ENCODE data around the gene TMEM154.

TMEM154 gene

DNA sequence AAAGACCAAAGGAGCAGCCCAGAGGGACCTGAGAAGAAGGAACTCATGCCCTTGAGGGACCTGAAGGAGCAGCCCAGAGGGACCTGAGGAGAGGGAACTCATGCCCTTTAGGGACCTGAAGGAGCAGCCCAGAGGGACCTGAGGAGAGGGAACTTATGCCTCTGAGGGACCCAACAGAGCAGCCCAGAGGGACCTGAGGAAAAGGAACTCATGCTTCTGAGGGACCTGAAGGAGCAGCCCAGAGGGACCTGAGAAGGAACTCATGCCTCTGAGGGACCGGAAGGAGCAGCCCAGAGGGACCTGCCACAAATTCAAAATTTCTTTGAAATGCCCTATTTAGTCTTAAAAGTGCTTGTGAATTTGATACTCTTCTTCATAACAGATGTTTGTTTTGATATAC is 48.5 kb upstream of the TMEM154 start:
- no peak for TF ChIP-seq ZFP30 (CRISPR knock-in tag; IDR thresholded peaks at IDR 0.05)
- no peak for TF ChIP-seq ZNF565 (CRISPR knock-in tag; conservative IDR thresholded peaks at IDR 0.05; ENCODE audit: low read depth)
- TF ChIP-seq, protein P1, sequence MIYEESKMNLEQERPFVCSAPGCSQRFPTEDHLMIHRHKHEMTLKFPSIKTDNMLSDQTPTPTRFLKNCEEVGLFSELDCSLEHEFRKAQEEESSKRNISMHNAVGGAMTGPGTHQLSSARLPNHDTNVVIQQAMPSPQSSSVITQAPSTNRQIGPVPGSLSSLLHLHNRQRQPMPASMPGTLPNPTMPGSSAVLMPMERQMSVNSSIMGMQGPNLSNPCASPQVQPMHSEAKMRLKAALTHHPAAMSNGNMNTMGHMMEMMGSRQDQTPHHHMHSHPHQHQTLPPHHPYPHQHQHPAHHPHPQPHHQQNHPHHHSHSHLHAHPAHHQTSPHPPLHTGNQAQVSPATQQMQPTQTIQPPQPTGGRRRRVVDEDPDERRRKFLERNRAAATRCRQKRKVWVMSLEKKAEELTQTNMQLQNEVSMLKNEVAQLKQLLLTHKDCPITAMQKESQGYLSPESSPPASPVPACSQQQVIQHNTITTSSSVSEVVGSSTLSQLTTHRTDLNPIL (CRISPR knock-in tag; IDR thresholded peaks at IDR 0.05; ENCODE audit: low read depth), result no peak
- TF ChIP-seq SNAI2 (CRISPR knock-in tag; IDR thresholded peaks at IDR 0.05), result no peak
- TF ChIP-seq, protein P2, sequence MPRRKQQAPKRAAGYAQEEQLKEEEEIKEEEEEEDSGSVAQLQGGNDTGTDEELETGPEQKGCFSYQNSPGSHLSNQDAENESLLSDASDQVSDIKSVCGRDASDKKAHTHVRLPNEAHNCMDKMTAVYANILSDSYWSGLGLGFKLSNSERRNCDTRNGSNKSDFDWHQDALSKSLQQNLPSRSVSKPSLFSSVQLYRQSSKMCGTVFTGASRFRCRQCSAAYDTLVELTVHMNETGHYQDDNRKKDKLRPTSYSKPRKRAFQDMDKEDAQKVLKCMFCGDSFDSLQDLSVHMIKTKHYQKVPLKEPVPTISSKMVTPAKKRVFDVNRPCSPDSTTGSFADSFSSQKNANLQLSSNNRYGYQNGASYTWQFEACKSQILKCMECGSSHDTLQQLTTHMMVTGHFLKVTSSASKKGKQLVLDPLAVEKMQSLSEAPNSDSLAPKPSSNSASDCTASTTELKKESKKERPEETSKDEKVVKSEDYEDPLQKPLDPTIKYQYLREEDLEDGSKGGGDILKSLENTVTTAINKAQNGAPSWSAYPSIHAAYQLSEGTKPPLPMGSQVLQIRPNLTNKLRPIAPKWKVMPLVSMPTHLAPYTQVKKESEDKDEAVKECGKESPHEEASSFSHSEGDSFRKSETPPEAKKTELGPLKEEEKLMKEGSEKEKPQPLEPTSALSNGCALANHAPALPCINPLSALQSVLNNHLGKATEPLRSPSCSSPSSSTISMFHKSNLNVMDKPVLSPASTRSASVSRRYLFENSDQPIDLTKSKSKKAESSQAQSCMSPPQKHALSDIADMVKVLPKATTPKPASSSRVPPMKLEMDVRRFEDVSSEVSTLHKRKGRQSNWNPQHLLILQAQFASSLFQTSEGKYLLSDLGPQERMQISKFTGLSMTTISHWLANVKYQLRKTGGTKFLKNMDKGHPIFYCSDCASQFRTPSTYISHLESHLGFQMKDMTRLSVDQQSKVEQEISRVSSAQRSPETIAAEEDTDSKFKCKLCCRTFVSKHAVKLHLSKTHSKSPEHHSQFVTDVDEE (CRISPR knock-in tag; IDR thresholded peaks at IDR 0.05), result no peak
- no peak for TF ChIP-seq TCF4 (CRISPR knock-in tag; IDR thresholded peaks at IDR 0.05; ENCODE audit: borderline replicate concordance)
- no peak for TF ChIP-seq PPARA (CRISPR knock-in tag; IDR thresholded peaks at IDR 0.05; ENCODE audit: borderline replicate concordance)
- no peak for TF ChIP-seq ZNF70 (CRISPR knock-in tag; IDR thresholded peaks at IDR 0.05)
- no peak for TF ChIP-seq ZC3H10 (CRISPR knock-in tag; IDR thresholded peaks at IDR 0.05)
- TF ChIP-seq ISL1 (CRISPR knock-in tag; IDR thresholded peaks at IDR 0.05), result no peak
- ATAC-seq, result no peak

DNA sequence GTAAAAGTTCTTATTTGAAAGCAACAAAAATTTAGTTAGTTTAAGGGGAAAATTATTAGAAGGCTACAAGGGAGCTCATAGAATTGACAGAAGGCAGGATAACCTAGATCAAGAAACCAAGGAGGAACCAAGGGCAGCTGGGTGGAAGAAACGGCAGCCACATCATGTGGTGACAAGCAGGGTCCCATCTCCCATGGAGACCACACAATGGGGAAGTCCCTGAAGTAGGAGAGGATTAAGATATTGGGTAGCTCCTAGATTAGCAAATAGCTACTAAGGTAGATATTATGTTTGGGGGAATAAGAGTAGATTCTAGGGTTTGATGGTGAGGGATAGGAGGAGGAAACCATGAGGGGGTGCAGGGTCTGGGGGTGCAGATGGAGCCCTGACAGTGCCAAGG is 48.0 kb upstream of the TMEM154 start:
- no peak for ATAC-seq
- TF ChIP-seq ZC3H10 (CRISPR knock-in tag; IDR thresholded peaks at IDR 0.05), result no peak
- TF ChIP-seq TOX (CRISPR knock-in tag; IDR thresholded peaks at IDR 0.05; ENCODE audit: borderline replicate concordance), result no peak
- TF ChIP-seq, protein P2 (CRISPR knock-in tag; IDR thresholded peaks at IDR 0.05), result no peak
- TF ChIP-seq GLIS3 (CRISPR knock-in tag; IDR thresholded peaks at IDR 0.05), result no peak
- TF ChIP-seq OSR1 (CRISPR knock-in tag; IDR thresholded peaks at IDR 0.05), result no peak
- TF ChIP-seq ZFP30 (CRISPR knock-in tag; IDR thresholded peaks at IDR 0.05), result no peak
- TF ChIP-seq ARNTL (CRISPR knock-in tag; IDR thresholded peaks at IDR 0.05; ENCODE audit: borderline replicate concordance, low read depth), result no peak

DNA sequence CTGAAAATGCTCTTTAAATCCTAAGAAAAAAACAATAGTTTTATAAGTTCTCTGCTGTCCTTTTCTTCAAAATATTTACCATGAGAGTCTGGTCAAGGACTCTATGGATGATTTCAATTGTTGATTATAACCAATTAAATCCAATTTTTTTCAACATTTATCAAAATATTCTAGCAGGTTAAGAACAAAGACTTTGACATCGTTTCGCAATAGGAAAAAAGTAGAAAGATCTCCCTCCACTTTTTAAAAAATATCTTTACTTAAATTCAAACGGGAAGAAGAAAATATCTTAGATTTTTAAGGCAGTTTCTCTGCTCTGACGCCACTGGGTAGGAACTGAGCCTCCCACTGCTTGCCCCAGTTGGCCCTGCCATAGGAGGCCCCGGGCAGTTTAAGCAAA is 44.7 kb upstream of the TMEM154 start:
- TF ChIP-seq SNAI2 (CRISPR knock-in tag; IDR thresholded peaks at IDR 0.05) (no peak), ZNF8 (CRISPR knock-in tag; IDR thresholded peaks at IDR 0.05) (no peak), TOX (CRISPR knock-in tag; IDR thresholded peaks at IDR 0.05; ENCODE audit: borderline replicate concordance) (no peak), BACH2 (CRISPR knock-in tag; IDR thresholded peaks at IDR 0.05; ENCODE audit: borderline replicate concordance) (no peak), ZFP30 (CRISPR knock-in tag; IDR thresholded peaks at IDR 0.05) (no peak), ZC3H10 (CRISPR knock-in tag; IDR thresholded peaks at IDR 0.05) (no peak), TCF4 (CRISPR knock-in tag; IDR thresholded peaks at IDR 0.05; ENCODE audit: borderline replicate concordance) (no peak), ISL1 (CRISPR knock-in tag; IDR thresholded peaks at IDR 0.05) (no peak)
- TF ChIP-seq, protein P3, sequence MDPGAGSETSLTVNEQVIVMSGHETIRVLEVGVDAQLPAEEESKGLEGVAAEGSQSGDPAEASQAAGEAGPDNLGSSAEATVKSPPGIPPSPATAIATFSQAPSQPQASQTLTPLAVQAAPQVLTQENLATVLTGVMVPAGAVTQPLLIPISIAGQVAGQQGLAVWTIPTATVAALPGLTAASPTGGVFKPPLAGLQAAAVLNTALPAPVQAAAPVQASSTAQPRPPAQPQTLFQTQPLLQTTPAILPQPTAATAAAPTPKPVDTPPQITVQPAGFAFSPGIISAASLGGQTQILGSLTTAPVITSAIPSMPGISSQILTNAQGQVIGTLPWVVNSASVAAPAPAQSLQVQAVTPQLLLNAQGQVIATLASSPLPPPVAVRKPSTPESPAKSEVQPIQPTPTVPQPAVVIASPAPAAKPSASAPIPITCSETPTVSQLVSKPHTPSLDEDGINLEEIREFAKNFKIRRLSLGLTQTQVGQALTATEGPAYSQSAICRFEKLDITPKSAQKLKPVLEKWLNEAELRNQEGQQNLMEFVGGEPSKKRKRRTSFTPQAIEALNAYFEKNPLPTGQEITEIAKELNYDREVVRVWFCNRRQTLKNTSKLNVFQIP (CRISPR knock-in tag; IDR thresholded peaks at IDR 0.05; ENCODE audit: borderline replicate concordance, low read depth), result no peak

DNA sequence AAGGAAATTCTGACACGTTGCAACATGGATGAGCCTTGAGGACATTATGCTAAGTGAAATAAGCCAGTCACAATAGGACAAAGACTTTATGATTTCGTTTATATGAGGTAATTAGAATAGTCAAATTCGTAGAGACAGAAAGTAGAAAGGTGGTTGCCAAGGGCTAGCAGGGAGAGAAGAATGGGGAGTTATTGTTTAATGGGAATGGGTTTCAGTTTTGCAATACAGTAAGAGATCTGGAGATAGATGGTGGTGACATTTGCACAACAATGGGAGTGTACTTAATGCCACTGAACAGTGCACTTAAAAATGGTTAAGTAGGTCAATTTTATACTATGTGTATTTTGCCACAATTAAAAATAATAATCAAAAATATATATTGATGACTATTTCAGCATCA is 43.4 kb upstream of the TMEM154 start:
- no peak for ATAC-seq
- TF ChIP-seq ZFP30 (CRISPR knock-in tag; IDR thresholded peaks at IDR 0.05) (no peak), ESRRG (CRISPR knock-in tag; IDR thresholded peaks at IDR 0.05) (no peak), TCF4 (CRISPR knock-in tag; IDR thresholded peaks at IDR 0.05; ENCODE audit: borderline replicate concordance) (no peak), TOX (CRISPR knock-in tag; IDR thresholded peaks at IDR 0.05; ENCODE audit: borderline replicate concordance) (no peak), RARB (CRISPR knock-in tag; IDR thresholded peaks at IDR 0.05) (no peak), ZNF70 (CRISPR knock-in tag; IDR thresholded peaks at IDR 0.05) (no peak), ZNF8 (CRISPR knock-in tag; IDR thresholded peaks at IDR 0.05) (no peak), ZNF565 (CRISPR knock-in tag; conservative IDR thresholded peaks at IDR 0.05; ENCODE audit: low read depth) (no peak)
- TF ChIP-seq, protein P2 (CRISPR knock-in tag; IDR thresholded peaks at IDR 0.05), result no peak
- TF ChIP-seq, protein P1 (CRISPR knock-in tag; IDR thresholded peaks at IDR 0.05; ENCODE audit: low read depth), result no peak
- TF ChIP-seq, protein P4, sequence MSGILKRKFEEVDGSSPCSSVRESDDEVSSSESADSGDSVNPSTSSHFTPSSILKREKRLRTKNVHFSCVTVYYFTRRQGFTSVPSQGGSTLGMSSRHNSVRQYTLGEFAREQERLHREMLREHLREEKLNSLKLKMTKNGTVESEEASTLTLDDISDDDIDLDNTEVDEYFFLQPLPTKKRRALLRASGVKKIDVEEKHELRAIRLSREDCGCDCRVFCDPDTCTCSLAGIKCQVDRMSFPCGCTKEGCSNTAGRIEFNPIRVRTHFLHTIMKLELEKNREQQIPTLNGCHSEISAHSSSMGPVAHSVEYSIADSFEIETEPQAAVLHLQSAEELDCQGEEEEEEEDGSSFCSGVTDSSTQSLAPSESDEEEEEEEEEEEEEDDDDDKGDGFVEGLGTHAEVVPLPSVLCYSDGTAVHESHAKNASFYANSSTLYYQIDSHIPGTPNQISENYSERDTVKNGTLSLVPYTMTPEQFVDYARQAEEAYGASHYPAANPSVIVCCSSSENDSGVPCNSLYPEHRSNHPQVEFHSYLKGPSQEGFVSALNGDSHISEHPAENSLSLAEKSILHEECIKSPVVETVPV (CRISPR knock-in tag; IDR thresholded peaks at IDR 0.05), result no peak

More for the DNA sequence above, 44.7 kb upstream of the TMEM154 start:
- ATAC-seq, result no peak
